Measurements from ENCODE around the gene CLDN24.

Gene CLDN24

GRCh38 chr4:183276106-183276505 is 46.1 kb downstream of the CLDN24 start:
- no peaks in the 10 kb centered on the region for H3K27me3 ChIP-seq (ENCODE audit: insufficient read depth, low read length)
- H3K79me2 ChIP-seq (ENCODE audit: insufficient read depth, low read length) = no peaks in the 10 kb centered on the region
- no peaks in the 10 kb centered on the region for H3K9me2 ChIP-seq (ENCODE audit: low read depth, low read length)
- no peak overlapping the region for H3K4me3 ChIP-seq (ENCODE audit: low read depth, low read length, poor library complexity, severe bottlenecking)
- H4K20me1 ChIP-seq (ENCODE audit: insufficient read depth, low read length) = no peaks in the 10 kb centered on the region
- H3K27ac ChIP-seq (ENCODE audit: low read depth, low read length, poor library complexity, severe bottlenecking) = no peak overlapping the region
- no peak overlapping the region for H3K9ac ChIP-seq (ENCODE audit: low read length)
- H2AFZ ChIP-seq (ENCODE audit: low read length) = no peak overlapping the region
- H3K9me3 ChIP-seq (ENCODE audit: low read length) = 0 out of 2 replicates have a peak, but pooled peaks cover 3% of the 10 kb centered on the region
- no peaks in the 10 kb centered on the region for H3K4me1 ChIP-seq (ENCODE audit: insufficient read depth, low read length, severe bottlenecking)
- H3F3A ChIP-seq (ENCODE audit: insufficient read depth, low read length) = no peaks in the 10 kb centered on the region
- H3K4me2 ChIP-seq (ENCODE audit: low read length) = no peak overlapping the region
- no peaks in the 10 kb centered on the region for H3K36me3 ChIP-seq (ENCODE audit: insufficient read depth, low read length)
- TF ChIP-seq CTCF (IDR thresholded peaks at IDR 0.05; ENCODE audit: low read length) (no peak), EZH2 (IDR thresholded peaks at IDR 0.05; ENCODE audit: borderline replicate concordance, low read length) (no peak)

GRCh38 chr4:183272384-183272783 is 49.8 kb downstream of the CLDN24 start:
- Histone ChIP-seq H3K27ac (ENCODE audit: low read depth, low read length, poor library complexity, severe bottlenecking) (no peak overlapping the region), H3K36me3 (ENCODE audit: insufficient read depth, low read length) (no peaks in the 10 kb centered on the region), H4K20me1 (ENCODE audit: insufficient read depth, low read length) (no peaks in the 10 kb centered on the region), H3K9me3 (ENCODE audit: low read length) (0 out of 2 replicates have a peak, but pooled peaks cover 3% of the 10 kb centered on the region), H3K79me2 (ENCODE audit: insufficient read depth, low read length) (no peaks in the 10 kb centered on the region), H3F3A (ENCODE audit: insufficient read depth, low read length) (no peaks in the 10 kb centered on the region), H2AFZ (ENCODE audit: low read length) (no peak overlapping the region), H3K9ac (ENCODE audit: low read length) (no peak overlapping the region), H3K4me1 (ENCODE audit: insufficient read depth, low read length, severe bottlenecking) (no peaks in the 10 kb centered on the region), H3K9me2 (ENCODE audit: low read depth, low read length) (no peaks in the 10 kb centered on the region), H3K4me2 (ENCODE audit: low read length) (no peak overlapping the region), H3K4me3 (ENCODE audit: low read depth, low read length, poor library complexity, severe bottlenecking) (no peak overlapping the region), H3K27me3 (ENCODE audit: insufficient read depth, low read length) (no peaks in the 10 kb centered on the region)
- TF ChIP-seq EZH2 (IDR thresholded peaks at IDR 0.05; ENCODE audit: borderline replicate concordance, low read length) (no peak), CTCF (IDR thresholded peaks at IDR 0.05; ENCODE audit: low read length) (no peak)

Measured in OCI-LY1 (cell line).